Fibroblast of lung (primary cell): ENCODE data around the gene PPOX. TPM values are rescaled to one million over a fixed set of nuclear protein-coding genes. Genes with fewer than 3 reads are reported as not detected.

Source experiments
- DNase-seq, 2 donors: peaks; one replicate each; pipeline versions ENCODE4 v3.0.0 to v3.0.0-alpha.2; 2010; ENCODE audit warnings: low read depth in 2 of 2
- H2AFZ ChIP-seq: 2 replicates; pipeline ENCODE4 v1.5.1; 2012; ENCODE audit warnings: low read length, control low read depth, inconsistent platforms
- H3K27ac ChIP-seq: 2 replicates; pipeline ENCODE4 v1.5.1; 2011; ENCODE audit warnings: low read length, control low read depth; ENCODE audit not compliant: insufficient read depth
- H3K27me3 ChIP-seq: 2 replicates; pipeline ENCODE4 v1.5.1; 2011; ENCODE audit warnings: mild to moderate bottlenecking, low read length; ENCODE audit not compliant: control insufficient read depth, insufficient read depth
- H3K36me3 ChIP-seq: 2 replicates; pipeline ENCODE4 v1.5.1; 2011; ENCODE audit warnings: low read length; ENCODE audit not compliant: control insufficient read depth, insufficient read depth
- H3K4me1 ChIP-seq: 2 replicates; pipeline ENCODE4 v1.5.1; 2011; ENCODE audit warnings: low read length; ENCODE audit not compliant: control insufficient read depth, insufficient read depth; ENCODE audit errors: extremely low read depth
- H3K4me2 ChIP-seq: 2 replicates; pipeline ENCODE4 v1.5.1; 2011; ENCODE audit warnings: low read length, control low read depth; ENCODE audit not compliant: insufficient read depth; ENCODE audit errors: extremely low read depth
- H3K4me3 ChIP-seq, 4 experiments: fragments of 200-600 bp in 1 of 4; sonication (generic) in 1 of 4; replicated peaks in 1 of 4; 2 replicates each; pipeline ENCODE4 v1.5.1; 2011 to 2016; ENCODE audit warnings: low read length in 4 of 4, low read depth in 3 of 4, mild to moderate bottlenecking in 3 of 4, control low read depth in 2 of 4, inconsistent platforms in 1 of 4, mixed read lengths in 1 of 4; ENCODE audit not compliant: insufficient read depth in 1 of 4; ENCODE audit errors: control extremely low read depth in 1 of 4
- H3K79me2 ChIP-seq: 2 replicates; pipeline ENCODE4 v1.5.1; 2012; ENCODE audit warnings: mild to moderate bottlenecking, low read length, inconsistent platforms; ENCODE audit not compliant: control insufficient read depth, insufficient read depth
- H3K9ac ChIP-seq: 2 replicates; pipeline ENCODE4 v1.5.1; 2011; ENCODE audit warnings: mild to moderate bottlenecking, low read length, control low read depth; ENCODE audit not compliant: insufficient read depth
- H3K9me3 ChIP-seq: 2 replicates; pipeline ENCODE4 v1.5.1; 2012; ENCODE audit warnings: low read depth, low read length; ENCODE audit not compliant: control insufficient read depth, insufficient read depth
- H4K20me1 ChIP-seq: 2 replicates; pipeline ENCODE4 v1.5.1; 2011; ENCODE audit warnings: low read length; ENCODE audit not compliant: control insufficient read depth, insufficient read depth; ENCODE audit errors: extremely low read depth
- CTCF ChIP-seq, 2 donors: IDR thresholded peaks in 1 of 2; conservative IDR thresholded peaks in 1 of 2; 1 replicate in 1 of 2; 2 replicates in 1 of 2; pipeline ENCODE4 v1.5.1; 2011 to 2012; ENCODE audit warnings: low read length in 2 of 2, control low read depth in 1 of 2, inconsistent platforms in 1 of 2, low read depth in 1 of 2, mild to moderate bottlenecking in 1 of 2
- EZH2 ChIP-seq: IDR thresholded peaks from 2 replicates; pipeline ENCODE4 v1.5.1; 2012; ENCODE audit warnings: low read length, control low read depth, mild to moderate bottlenecking; ENCODE audit errors: missing control alignments
- polyA plus RNA-seq, 2 donors: library from polyadenylated mRNA; depleted of rRNA in 1 of 2; stranded (reverse) in 1 of 2; unstranded in 1 of 2; fragments of >200 nt; gene quantifications; 2 replicates each; pipeline ENCODE4 v1.2.1, GENCODE V29; 2011 to 2012; ENCODE audit warnings: missing spikeins in 1 of 2
- total RNA-seq: library from RNA; depleted of rRNA; stranded (reverse); fragments of >200 nt; gene quantifications from 2 replicates; pipeline ENCODE4 v1.2.1, GENCODE V29; 2014

PPOX gene
- total and polyA plus RNA-seq, 2 donors (not counting 1 experiment from before 2014, with no cell fraction given) = 5.6 to 12.2 TPM

GRCh38 chr1:161127649-161128048 is 38.6 kb upstream of the PPOX start:
- H3K27me3 ChIP-seq = no peaks in the 10 kb centered on the region
- no peak overlapping the region for H3K27ac ChIP-seq
- H2AFZ ChIP-seq = no peak overlapping the region
- H3K4me2 ChIP-seq = no peak overlapping the region
- no peaks in the 10 kb centered on the region for H3K9me3 ChIP-seq
- no peak overlapping the region for H3K4me3 ChIP-seq
- no peak overlapping the region for H3K9ac ChIP-seq
- H3K4me1 ChIP-seq = peaks cover 3% of the 10 kb centered on the region
- no peaks in the 10 kb centered on the region for H4K20me1 ChIP-seq
- peaks cover 47% of the 10 kb centered on the region for H3K79me2 ChIP-seq
- no peak for TF ChIP-seq CTCF (conservative IDR thresholded peaks at IDR 0.05 in 1 of 2, IDR thresholded peaks at IDR 0.05 in 1 of 2; ENCODE audit: low read depth in 1 of 2, low read length in 2 of 2)
- TF ChIP-seq EZH2 = no peak
- DNase-seq = no peak
- H3K36me3 ChIP-seq = peaks cover 30% of the 10 kb centered on the region

- Histone ChIP-seq H3K9me3 (no peaks in the 10 kb centered on the region), H2AFZ (no peak overlapping the region), H4K20me1 (no peaks in the 10 kb centered on the region), H3K27me3 (no peaks in the 10 kb centered on the region), H3K4me2 (no peak overlapping the region), H3K4me3 (no peak overlapping the region), H3K79me2 (peaks cover 53% of the 10 kb centered on the region), H3K4me1 (peaks cover 3% of the 10 kb centered on the region), H3K36me3 (peaks cover 25% of the 10 kb centered on the region), H3K9ac (no peak overlapping the region), H3K27ac (no peak overlapping the region)
- DNase-seq = no peak
- TF ChIP-seq CTCF (conservative IDR thresholded peaks at IDR 0.05 in 1 of 2, IDR thresholded peaks at IDR 0.05 in 1 of 2; ENCODE audit: low read depth in 1 of 2, low read length in 2 of 2) (no peak), EZH2 (no peak)
These were observed 37.4 kb upstream of the PPOX start for GRCh38 chr1:161128591-161129420.

GRCh38 chr1:161130266-161130665 is 36.0 kb upstream of the PPOX start:
- H3K79me2 ChIP-seq = peaks cover 59% of the 10 kb centered on the region
- no peak for DNase-seq
- H4K20me1 ChIP-seq = no peaks in the 10 kb centered on the region
- H3K36me3 ChIP-seq = peaks cover 18% of the 10 kb centered on the region
- H3K9me3 ChIP-seq = no peaks in the 10 kb centered on the region
- no peak overlapping the region for H3K9ac ChIP-seq
- H2AFZ ChIP-seq = no peak overlapping the region
- H3K4me2 ChIP-seq = peak overlapping the region; percentile 7
- peak overlapping the region in 2 of 4 experiments; percentile 17 to 96 for H3K4me3 ChIP-seq
- peaks cover 3% of the 10 kb centered on the region for H3K4me1 ChIP-seq
- no peak overlapping the region for H3K27ac ChIP-seq
- no peak for TF ChIP-seq CTCF (conservative IDR thresholded peaks at IDR 0.05 in 1 of 2, IDR thresholded peaks at IDR 0.05 in 1 of 2; ENCODE audit: low read depth in 1 of 2, low read length in 2 of 2)
- no peak for TF ChIP-seq EZH2
- H3K27me3 ChIP-seq = no peaks in the 10 kb centered on the region
